Effector CD4-positive, alpha-beta T cell (primary cell): Measurements from ENCODE around the gene WDR41.
"Not testable (repeated sequence)": the region's sequence is repeated elsewhere in the genome, so short reads cannot be mapped to it uniquely, and the experiment has no call there.

Experiments used
- DNase-seq: peaks from one replicate; pipeline ENCODE4 v3.0.0-alpha.2; 2020

WDR41 gene

DNA sequence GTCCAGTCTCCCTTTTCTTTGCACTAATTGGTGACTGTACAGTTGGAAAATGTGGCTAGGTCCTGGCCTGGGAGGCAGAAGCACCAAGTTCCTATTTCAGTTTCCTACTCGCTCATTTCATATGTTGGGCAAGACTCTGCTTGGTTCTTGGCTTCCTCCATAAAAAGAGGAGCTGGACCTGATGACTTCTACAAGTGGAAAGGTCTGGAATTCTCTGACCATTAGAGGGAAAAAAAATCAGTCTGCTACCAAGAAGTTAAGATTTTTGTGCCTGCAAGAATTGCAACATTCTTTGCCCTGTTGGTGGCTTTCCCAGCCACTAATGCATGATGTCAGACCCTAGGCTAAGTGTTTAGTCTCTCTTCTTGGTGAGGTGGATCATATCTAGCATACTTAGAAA lies 91.5 kb downstream of the WDR41 start:
- DNase-seq, result no peak

DNA sequence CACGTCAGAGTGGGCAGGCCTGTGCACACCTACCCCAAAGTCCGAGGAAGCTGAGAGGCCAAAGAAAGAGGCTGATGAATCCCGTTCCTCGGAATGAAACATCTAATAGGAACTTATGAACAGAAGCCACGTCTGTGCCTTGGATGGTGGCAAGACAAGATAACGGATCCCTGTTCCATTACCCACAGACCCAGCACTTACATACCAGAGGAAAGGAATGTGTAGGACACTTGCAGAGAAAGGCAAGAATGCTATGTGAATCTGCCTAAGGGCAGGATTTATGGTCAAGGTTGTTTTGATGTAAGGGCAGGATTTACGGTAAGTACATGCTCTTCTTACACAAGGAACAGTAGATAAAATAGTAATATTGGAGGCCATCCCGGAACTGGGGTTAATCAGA lies 93.2 kb downstream of the WDR41 start:
- DNase-seq, result no peak

DNA sequence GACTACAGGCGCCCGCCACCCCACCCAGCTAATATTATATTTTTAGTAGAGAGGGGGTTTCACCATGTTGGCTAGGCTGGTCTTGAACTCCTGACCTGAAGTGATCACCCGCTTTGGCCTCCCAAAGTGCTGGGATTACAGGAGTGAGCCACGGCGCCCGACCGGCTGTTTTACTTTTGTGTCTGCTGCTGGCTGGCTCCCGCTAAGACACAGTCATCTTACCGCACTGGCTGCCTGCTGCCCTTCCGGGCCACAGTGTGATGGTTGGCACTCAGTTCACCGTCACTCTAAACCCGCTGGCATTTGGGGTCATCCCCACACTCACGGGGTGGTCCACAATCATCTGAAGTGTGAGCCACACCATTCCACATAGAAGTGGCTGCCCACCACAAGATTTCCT lies 93.7 kb downstream of the WDR41 start:
- DNase-seq, result no peak

DNA sequence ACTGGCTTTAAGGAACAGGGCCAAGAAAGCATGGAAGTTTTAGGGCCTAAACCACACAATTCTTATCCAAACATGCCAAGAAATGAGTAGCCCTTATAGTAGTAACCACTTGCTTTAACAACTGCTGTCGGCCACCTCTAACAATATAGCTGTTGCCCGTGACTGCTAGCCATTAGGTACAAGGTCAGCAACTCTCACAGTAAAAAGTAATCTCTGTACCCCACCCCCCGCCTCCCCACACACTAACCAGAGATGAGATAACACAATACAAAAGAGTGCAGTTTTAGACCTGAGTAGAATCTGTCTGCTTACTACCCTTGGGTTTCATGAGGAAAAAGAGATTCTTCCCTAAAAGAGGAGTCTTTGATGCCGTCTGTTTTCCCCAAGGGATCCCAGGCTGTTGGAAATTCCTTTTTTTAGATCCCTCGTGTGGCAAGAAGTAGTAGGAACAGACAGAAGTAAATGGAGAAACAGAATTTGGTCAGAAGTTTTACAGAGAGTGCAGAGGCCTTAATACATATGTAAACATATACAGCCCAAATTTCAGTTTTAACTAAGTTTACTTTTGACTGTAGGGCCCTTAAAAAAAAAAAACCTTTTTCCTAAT lies 94.3 kb downstream of the WDR41 start:
- DNase-seq, result no peak

DNA sequence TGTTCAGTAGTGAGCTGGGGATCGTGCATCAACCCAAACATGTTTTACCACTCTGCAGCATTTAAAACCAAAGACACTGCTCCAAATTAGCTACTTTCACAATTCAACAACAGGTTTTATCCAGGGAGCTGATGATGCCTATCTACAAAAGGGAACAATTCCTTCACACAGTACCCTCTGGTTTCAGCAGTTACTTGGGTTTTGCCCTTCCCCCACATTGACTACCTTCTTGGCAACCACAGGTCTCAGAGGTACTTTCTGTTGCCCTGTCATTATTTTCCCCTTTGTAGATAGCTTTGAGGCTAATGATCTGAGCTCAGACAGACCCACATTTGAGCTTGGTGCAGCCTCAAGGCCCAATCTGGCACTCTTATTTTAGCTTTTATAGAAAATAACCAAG lies 96.1 kb downstream of the WDR41 start:
- DNase-seq, result no peak

DNA sequence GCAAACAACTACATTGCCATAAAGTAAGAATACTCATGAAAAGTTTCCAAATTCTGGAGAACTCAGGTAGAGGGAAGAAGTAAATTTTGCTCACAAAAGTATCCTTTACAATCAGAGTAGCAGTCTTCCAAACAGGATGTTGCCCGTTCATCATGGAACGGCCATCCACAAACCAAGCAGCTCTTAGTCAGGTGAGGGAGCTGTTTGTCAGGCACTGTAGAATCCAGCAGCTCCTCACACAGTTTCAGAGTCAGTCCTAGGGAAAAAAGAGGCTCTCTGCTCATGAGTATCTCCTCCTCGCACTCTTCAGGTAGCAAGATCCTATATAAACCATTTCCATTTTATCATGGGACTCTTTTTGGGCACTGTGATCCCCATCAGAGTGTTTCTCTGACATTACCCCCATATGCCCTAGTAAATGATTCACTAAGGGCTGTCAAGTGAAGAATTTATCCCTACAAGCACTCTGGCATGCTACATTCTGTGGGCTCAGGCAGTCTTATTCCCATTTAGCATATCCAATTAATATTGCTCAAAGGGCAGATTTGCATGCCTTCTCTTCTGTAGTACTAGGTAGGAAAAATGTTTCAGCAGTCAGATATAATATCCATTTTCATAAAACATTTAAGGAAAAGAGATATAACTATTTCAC lies 97.9 kb downstream of the WDR41 start:
- DNase-seq, result no peak

DNA sequence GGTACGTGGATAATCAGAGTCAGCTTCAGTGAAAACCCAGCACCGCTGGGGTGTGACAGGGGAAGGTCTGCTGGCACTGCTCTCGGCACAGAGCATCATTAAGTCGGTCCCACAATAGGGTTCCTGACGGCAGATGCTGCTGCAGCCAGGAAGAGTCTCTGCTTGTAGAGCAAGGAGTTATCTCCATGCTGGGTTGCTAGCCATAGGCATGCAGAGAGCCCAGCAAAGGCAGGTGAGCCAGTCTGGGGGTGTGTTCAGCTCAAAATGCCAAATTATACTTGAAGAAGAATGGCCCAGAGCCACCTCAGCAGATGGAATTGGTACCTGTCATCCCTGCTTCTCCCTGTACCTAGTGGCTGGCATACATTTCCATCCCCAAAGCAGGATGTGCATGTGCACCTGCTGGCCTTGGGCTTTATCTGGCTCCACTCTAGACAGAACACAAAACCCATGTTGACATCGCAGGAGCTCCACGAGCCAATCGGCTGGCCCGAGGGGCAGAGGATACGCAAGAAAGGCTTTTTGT lies 100.8 kb downstream of the WDR41 start:
- DNase-seq, result no peak

DNA sequence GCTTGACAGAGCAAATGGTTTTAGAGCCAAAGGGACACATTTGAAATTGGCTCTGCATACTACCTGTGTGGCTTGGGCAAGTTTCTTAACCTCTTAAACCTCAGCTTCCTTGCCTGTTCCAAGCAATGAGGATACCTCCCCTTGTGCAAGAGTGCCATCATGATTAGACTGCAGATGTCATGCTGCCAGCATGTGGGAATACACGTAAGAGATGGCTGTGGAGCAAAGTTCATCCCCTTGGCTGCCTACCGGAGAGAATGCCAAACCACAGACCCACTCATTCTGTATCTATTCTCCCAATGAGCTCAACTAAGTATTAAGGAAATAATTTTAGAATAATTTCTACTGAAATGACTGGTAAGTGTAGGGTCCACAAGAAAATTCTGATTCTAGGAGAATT lies 101.3 kb downstream of the WDR41 start:
- DNase-seq, result no peak

DNA sequence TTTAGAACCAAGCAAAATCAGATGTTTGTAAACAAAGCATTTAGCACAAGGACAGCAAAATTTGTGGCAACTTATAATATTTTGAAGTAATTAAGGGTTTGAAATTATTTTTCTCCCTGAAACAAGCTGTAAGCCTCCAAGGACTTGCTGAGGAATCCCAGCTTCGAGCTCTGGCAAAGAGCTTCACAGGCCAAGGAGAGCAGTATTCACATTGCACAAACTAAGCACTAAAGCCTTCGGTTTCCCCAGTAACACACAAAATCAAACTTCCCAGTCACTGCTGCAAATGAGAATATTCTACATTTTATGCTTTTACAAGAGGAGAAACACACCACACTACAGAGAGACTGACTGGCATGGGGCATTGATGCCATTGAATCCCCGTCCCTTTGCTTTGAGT lies 101.9 kb downstream of the WDR41 start:
- no peak for DNase-seq

DNA sequence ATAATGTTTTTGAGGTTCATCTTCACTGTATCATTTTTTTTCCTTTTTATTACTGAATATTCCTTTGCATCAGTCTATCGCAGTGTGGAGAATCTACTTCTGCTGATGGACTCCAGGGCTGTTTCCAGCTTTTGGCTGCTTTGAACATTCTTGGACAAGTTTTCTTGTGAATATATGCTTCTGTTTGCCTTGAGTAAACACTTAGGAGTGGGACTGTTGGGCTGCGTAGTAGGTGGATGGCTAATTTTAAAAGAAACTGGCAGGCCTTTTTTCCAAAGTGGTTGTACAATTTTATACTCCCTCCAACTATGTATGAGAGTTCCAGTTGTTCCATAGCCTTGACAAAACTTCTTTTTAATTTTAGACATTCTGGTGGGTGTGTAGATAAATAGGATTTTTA lies 102.4 kb downstream of the WDR41 start:
- DNase-seq, result no peak

DNA sequence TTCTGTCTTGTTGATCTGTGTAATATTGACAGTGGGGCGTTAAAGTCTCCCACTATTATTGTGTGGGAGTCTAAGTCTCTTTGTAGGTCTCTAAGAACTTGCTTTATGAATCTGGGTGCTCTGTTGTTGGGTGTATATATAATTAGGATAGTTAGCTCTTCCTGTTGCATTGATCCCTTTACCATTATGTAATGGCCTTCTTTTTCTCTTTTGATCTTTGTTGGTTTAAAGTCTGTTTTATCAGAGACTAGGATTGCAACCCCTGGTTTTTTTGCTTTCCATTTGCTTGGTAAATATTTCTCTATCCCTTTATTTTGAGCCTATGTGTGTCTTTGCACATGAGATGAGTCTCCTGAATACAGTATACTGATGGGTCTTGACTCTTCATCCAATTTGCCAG lies 105.8 kb downstream of the WDR41 start:
- not testable (repeated sequence) for DNase-seq

DNA sequence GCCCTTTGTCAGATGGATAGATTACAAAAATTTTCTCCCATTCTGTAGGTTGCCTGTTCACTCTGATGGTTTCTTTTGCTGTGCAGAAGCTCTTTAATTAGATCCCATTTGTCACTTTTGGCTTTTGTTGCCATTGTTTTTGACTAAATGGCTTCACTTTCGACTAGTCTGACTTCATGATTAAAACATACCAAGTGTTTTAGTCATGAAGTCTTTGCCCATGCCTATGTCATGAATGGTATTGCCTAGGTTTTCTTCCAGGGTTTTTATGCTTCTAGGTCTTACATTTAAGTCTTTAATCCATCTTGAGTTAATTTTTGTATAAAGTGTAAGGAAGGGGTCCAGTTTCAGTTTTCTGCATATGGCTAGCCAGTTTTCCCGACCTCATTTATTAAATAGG lies 108.8 kb downstream of the WDR41 start:
- not testable (repeated sequence) for DNase-seq
